Glomerular visceral epithelial cell (primary cell): Measurements from ENCODE around the gene TCF4.
A peak's percentile ranks its signal among the peaks of the same experiment; 100 is the strongest.

Source experiments
- DNase-seq: peaks from one replicate; pipeline ENCODE4 v3.0.0-alpha.2; 2016; ENCODE audit errors: extremely low spot score

Gene TCF4

GRCh38 chr18:55234366-55235093 lies 353.5 kb downstream of the TCF4 start:
- DNase-seq = peak; percentile 83

DNA sequence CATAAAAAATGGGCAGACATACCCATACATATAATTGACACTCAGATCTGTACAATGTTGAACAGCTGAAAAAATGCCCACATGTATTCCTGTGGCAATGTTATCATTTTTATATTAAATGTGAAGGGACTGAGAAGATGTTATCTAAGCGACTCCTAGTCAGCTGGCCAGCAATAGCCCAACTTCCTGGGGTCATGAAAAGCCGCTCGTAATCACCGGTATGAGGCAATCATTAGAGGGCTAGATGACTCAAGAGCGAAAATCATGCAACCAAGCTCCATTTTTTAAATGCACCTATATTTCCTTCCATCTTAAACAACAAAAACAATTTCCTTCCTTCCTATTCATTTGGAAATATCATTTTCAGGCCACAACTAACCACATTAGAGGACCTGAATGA lies 354.1 kb downstream of the TCF4 start:
- no peak for DNase-seq

DNA sequence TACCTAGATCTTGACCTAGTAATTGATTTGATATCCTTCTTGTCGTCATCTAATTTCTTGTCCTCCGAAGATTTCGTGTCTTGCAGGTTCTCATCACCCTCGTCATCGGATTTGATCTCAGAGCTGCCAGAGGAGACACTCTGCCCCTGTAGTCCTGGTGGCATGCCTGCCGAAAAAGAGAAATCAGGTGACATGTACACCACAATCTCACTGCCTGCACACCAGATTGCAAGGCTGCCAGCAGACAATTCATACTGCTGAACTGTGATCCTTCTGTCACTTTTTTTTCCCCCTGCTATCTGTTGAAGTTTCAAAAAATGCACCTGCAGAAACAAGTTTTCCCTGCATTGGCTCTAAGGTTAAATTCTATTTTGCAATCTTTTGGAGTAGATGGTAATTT lies 355.5 kb downstream of the TCF4 start:
- no peak for DNase-seq

DNA sequence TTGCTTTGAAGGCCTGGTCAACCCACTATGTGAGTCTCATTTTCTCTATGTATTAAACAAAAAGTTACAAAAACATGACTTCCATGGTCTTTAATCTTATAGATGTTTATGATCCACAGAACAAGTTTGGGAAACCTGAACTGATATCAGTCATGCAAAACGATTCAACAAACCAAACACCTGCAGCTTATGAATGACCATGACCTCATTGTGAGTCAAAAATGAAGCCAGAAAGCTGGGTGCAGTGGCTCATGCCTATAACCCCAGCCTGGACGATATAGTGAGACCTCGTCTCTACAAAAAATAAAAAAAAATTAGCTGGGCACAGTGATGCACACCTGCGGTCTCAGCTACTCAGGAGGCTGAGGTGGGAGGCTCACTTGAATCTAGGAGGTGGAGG lies 358.3 kb downstream of the TCF4 start:
- no peak for DNase-seq

- no peak for DNase-seq
Observed at GRCh38 chr18:55228707-55229106, 359.3 kb downstream of the TCF4 start.

DNA sequence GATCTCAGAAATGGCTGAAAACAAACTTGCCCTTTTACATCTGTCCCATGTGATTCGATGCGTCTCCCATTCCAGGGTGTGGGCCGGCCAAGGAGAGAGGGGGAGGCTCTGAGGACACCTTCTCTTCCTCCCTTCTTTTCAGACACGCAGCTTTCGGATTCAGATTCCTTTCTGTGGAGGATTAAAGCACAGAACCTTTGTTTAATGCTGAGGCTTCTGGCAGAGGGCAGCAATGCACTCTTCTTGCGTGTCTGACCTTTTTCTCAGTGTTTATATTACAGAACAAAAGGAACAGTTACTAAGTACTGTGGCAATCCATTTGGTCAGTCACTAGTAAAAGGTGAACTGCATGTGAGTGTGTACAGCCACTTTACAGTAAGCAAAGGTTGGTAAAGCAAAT lies 359.8 kb downstream of the TCF4 start:
- DNase-seq = no peak

GRCh38 chr18:55227771-55228170 lies 360.2 kb downstream of the TCF4 start:
- no peak for DNase-seq

- no peak for DNase-seq
Observed at GRCh38 chr18:55226044-55226443, 361.9 kb downstream of the TCF4 start.

DNA sequence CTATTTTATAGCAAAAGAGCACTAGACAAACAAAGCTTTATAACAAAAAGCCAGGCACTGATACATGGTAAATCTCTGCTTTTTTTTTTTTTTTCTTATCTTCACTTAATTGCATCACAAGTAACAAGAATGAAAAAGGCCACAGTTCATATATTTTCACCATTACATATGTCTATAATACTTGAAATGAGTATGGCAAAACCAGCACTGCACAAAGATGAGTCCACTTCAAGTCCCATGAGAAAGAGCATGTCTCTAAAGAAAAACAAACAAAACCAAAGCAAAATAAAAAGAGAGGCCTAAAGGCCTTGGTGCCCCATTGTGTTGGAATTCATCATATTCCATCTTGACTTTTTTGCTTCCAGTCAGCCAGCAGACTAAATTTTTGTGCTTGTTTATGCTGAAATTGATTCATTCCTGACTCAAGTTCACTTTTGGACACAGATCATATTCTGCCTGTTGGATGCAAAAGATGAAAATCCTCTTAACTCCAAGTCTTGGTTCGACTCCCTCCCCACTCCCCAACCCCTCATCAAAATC lies 363.8 kb downstream of the TCF4 start:
- no peak for DNase-seq

DNA sequence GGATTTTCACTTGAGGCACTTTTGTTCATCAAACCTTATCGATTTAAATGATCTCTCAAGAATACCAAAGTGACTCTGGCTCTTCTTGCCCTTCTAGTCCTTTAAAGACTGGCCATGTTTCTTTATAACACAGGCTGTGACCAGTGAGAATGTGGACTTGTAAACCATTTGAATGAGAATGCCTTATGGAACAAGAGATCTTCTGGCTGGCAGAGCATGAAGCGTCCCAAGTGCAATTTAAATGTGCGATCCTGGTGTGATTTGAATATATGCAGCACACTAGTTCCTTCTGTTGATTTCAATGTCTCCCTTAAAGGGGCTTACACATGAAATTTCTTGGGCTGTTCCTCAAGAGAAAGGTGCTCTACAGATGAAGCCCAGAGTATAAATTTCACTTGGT lies 366.4 kb downstream of the TCF4 start:
- DNase-seq = no peak

- no peak for DNase-seq
Observed at GRCh38 chr18:55220523-55220922, 367.5 kb downstream of the TCF4 start.

DNA sequence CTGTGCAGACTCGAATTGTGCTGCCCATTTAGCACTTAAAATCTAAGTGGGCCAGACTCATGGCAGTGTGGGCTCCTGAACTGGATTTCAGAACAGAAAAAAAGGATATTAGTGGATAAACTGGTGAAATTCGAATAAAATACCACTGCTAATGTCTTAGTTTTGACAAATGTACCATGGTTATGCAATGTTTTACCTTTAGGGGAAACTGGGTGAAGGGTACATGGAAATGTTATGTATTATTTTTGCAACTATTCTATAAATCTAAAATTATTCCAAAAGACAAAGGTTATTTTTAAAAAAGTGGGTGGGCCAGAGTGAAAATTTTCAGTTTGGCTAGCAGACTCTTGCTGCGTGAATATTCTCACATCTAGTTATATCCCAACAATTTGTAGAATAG lies 368.2 kb downstream of the TCF4 start:
- no peak for DNase-seq

DNA sequence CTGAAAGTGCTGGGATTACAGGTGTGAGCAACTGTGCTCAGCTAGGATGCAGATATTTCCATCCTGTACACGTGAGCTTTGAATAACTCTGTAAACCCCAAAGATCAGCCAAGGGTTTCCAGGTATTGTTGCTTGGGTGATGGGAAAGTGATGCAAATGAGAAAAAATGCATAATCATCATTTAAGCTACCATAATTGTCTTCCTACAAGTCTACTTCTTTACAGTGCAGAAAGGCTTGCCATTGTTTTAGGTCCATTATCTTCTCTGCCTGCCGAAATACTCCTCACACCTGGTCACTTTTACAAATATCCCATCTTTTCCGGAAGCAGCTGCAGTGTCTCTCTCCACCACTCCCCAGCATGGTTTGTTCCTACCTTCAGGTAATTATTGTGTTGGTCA lies 368.9 kb downstream of the TCF4 start:
- no peak for DNase-seq

- no peak for DNase-seq
Observed at GRCh38 chr18:55214969-55215368, 373.0 kb downstream of the TCF4 start.

- DNase-seq = no peak
Observed at GRCh38 chr18:55214534-55214933, 373.5 kb downstream of the TCF4 start.

- no peak for DNase-seq
Observed at GRCh38 chr18:55213586-55213985, 374.4 kb downstream of the TCF4 start.

DNA sequence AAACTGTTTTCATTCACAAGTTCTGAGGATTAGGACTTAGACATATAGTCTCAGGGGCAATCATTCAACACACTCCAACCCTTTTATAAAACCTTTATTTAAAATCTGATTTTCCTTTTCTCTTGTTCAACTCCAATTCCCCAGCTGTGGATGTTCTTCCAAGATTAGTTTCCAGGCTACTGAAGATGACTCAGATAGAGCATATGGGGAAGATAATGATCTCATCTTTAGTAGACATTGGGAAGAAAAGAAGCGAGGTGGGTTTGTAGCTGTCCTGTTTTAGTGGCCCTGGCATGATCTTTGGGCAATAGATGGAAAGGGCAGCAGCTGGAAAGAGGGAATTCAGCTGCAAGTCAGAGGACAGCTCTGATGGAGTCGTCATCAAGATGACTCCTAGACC lies 381.1 kb downstream of the TCF4 start:
- peak; percentile 50 for DNase-seq

DNA sequence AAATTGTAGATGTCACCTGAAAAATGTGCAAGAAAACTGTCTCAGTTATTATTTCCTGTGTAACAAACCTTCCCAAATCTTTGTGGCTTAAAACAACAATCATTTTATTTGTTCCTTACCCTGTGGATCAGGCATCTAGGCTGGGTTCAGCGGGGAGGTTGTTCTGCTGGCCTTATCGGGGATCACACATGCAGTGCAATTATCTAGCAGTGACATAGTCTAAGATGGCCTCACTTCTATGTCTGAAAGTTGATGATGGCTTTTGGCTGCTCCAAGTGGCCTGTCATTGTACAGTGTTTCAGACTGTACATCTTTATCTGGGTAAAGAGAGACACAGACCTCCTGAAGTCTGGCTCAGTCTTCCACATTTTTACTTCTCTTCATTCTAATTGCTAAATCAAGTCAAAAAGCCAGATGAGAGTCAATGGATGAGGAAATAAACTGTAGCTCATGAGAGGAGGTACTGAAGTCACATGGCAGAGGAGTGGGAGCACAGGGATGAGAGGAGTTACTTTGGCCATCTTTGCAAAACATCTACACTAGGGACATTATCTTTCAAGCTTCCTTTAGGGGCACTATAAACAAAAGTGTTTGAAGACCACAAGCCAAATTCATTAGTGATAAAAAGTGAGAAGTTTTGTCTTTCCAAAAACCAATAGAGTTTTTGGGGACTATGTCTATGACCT lies 385.6 kb downstream of the TCF4 start:
- no peak for DNase-seq

DNA sequence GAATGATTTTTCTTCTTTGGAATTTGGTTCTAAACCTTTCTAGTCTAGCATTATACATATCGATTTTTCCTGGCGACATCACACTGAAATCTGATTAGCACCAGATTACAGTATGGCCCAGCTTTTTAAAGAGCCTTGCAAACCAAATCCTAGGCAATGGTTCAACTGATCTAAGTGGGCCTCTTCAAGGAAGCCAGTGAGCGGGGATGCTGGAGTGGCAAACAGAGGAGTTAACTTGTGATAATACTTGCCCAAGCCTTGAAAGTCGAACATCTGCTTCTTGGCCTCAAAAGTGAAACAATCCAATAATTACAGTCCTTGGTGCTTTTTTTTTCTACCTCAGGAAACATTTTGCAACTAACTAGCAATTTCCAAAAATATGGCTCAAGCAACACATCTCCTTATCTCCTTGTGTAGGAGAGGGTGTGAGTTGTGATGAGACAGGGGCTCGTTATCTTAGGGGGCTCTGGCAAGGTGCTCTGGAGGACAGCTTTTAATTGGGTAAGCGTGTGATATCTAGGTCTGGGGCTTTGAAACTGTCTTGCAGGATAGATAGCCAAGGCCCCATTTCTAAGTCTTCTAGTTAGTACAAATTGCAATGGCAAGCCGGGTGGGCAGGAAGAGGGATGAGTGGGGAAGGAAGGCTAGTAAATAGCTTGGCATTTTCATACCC lies 388.6 kb downstream of the TCF4 start:
- no peak for DNase-seq

GRCh38 chr18:55195863-55196262 lies 392.1 kb downstream of the TCF4 start:
- no peak for DNase-seq

GRCh38 chr18:55189972-55190371 lies 398.0 kb downstream of the TCF4 start:
- no peak for DNase-seq

- no peak for DNase-seq
Observed at GRCh38 chr18:55186588-55186987, 401.4 kb downstream of the TCF4 start.

DNA sequence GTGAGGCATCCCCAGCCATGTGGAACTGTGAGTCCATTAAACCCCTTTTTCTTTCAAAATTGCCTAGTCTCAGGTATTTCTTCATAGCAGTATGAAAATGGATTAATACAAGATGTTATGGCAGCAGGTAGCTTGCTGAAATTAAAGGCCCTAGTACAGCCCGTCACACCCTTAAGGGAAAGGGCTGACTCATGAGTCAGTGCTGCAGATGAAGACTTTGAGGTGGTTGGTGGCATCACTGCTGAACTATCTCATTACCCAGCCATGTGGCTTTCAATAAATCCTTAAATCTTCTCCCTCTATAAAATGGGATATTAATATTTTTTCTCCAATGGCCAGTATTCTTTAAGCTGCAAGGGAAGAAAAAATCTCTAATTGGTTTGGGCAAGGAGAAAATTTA lies 402.6 kb downstream of the TCF4 start:
- DNase-seq = peak; percentile 37
